Right lobe of liver (tissue), 6 donors: Measurements from ENCODE around the gene ASB2. TPM values are rescaled to one million over a fixed set of nuclear protein-coding genes. Genes with fewer than 3 reads are reported as not detected.

Source experiments
- ATAC-seq, 4 donors: fragments of 200-7000 bp; cut with Tn5 transposase; one replicate each; pipeline ENCODE4 v1.9.1; 2020; ENCODE audit warnings: mild to moderate bottlenecking in 4 of 4, moderate library complexity in 4 of 4
- DNase-seq, 3 donors: peaks; one replicate each; pipeline ENCODE4 v3.0.0-alpha.2; 2020
- H3K27ac ChIP-seq, 3 donors: fragments of 200-600 bp; one replicate each; pipeline ENCODE4 v1.8.0; 2022
- H3K27me3 ChIP-seq, 2 donors: fragments of 200-600 bp; one replicate each; pipeline ENCODE4 v1.8.0; 2022
- H3K36me3 ChIP-seq, 4 donors: fragments of 200-600 bp; sonication (generic) in 1 of 4; one replicate each; pipeline versions ENCODE4 v1.5.1 to v1.8.0; 2017 to 2022; ENCODE audit warnings: control low read depth in 1 of 4
- H3K4me1 ChIP-seq, 4 donors: fragments of 200-600 bp; sonication (generic) in 1 of 4; one replicate each; pipeline versions ENCODE4 v1.5.1 to v1.8.0; 2017 to 2022; ENCODE audit warnings: control low read depth in 1 of 4
- H3K4me3 ChIP-seq, 3 donors: fragments of 200-600 bp; one replicate each; pipeline ENCODE4 v1.8.0; 2022
- H3K9me3 ChIP-seq, 4 donors: fragments of 200-600 bp; sonication (generic) in 1 of 4; one replicate each; pipeline versions ENCODE4 v1.5.1 to v1.8.0; 2017 to 2022; ENCODE audit warnings: control low read depth in 1 of 4
- CTCF ChIP-seq, 4 donors: fragments of 200-600 bp in 3 of 4; fragments of 450-650 bp in 1 of 4; IDR thresholded peaks; one replicate each; pipeline versions ENCODE4 v1.5.1 to v1.8.0; 2016 to 2022; ENCODE audit warnings: antibody characterized with exemption in 4 of 4, mild to moderate bottlenecking in 2 of 4
- POLR2A ChIP-seq: fragments of 450-650 bp; IDR thresholded peaks from one replicate; pipeline ENCODE4 v1.6.1; 2017; ENCODE audit warnings: antibody characterized with exemption, mild to moderate bottlenecking
- WGBS: methylation state at CpG from one replicate; pipeline ENCODE4 v1.1.6; 2018; ENCODE audit warnings: low coverage, low lambda C conversion rate; ENCODE audit not compliant: insufficient coverage; ENCODE audit errors: missing lambda C conversion rate; 5-methylcytosine and 5-hydroxymethylcytosine counted together
- intact Hi-C, 2 donors: fragments of 100-400 bp; cut with DNase I; formaldehyde crosslinking; loops; one replicate each; pipeline versions ENCODE4 v1.11.2 to v1.14.1; 2022
- total RNA-seq, 6 experiments: library from RNA; depleted of rRNA in 2 of 6; stranded (reverse); fragments of >200 nt in 2 of 6; fragmentation: NEBNext Ultra II Directional in 3 of 6; extraction: Animal tissue kit (Norgen Biotek cat#: 25700) in 3 of 6; gene quantifications; one replicate each; pipeline versions ENCODE4 v1.1.0 to v1.2.4, GENCODE V29; 2016 to 2023
- donor health status: DM: no; HTN: yes; CAD: no.
- donor health status: DM: no; HTN: no; CAD: no.
- donor health status: DM: no; HTN: no; CAD: no.
- donor health status: DM: no; HTN: yes; CAD: no.
- donor health status: DM: no; HTN: yes; CAD: no.

The ASB2 gene
- total RNA-seq, 6 experiments from 2014 or later = 0.20 to 0.59 (median 0.28) TPM

GRCh38 chr14:93991649-93992048 is 15.3 kb upstream of the ASB2 start:
- no peak overlapping the region for H3K27ac ChIP-seq
- intact Hi-C loops = loop anchor here in 1 of 2 donors (10.0 kb wide), 1 partner anchor 47 kb away; no protein-coding TSS in a partner anchor
- H3K4me1 ChIP-seq = no peaks in the 10 kb centered on the region
- no peaks in the 10 kb centered on the region for H3K36me3 ChIP-seq
- ATAC-seq (no peak), DNase-seq (no peak)
- H3K4me3 ChIP-seq = no peak overlapping the region
- H3K9me3 ChIP-seq = no peaks in the 10 kb centered on the region
- H3K27me3 ChIP-seq = no peaks in the 10 kb centered on the region
- no peak for TF ChIP-seq CTCF (IDR thresholded peaks at IDR 0.05)
- TF ChIP-seq POLR2A = no peak
- 83% methylated on average over 4 of the region's 4 CpGs for WGBS

- no peak overlapping the region for H3K27ac ChIP-seq
- H3K27me3 ChIP-seq = no peaks in the 10 kb centered on the region
- no peaks in the 10 kb centered on the region for H3K4me1 ChIP-seq
- TF ChIP-seq CTCF (IDR thresholded peaks at IDR 0.05) (no peak), POLR2A (no peak)
- H3K4me3 ChIP-seq = no peak overlapping the region
- 76% methylated on average over 9 of the region's 10 CpGs for WGBS
- H3K36me3 ChIP-seq = no peaks in the 10 kb centered on the region
- no peaks in the 10 kb centered on the region for H3K9me3 ChIP-seq
- intact Hi-C loops = loop anchor here in 1 of 2 donors (10.0 kb wide), 1 partner anchor 46 kb away; no protein-coding TSS in a partner anchor
- no peak for DNase-seq
- no peak for ATAC-seq
Measured at GRCh38 chr14:93991212-93991611, 14.8 kb upstream of the ASB2 start.

- ATAC-seq = peak in 3 of 4 donors; percentile 20 to 77 (median 56)
- no peak overlapping the region for H3K4me3 ChIP-seq
- DNase-seq = no peak
- H3K36me3 ChIP-seq = no peaks in the 10 kb centered on the region
- H3K9me3 ChIP-seq = no peaks in the 10 kb centered on the region
- no peaks in the 10 kb centered on the region for H3K4me1 ChIP-seq
- intact Hi-C loops = loop anchor here in 1 of 2 donors (10.0 kb wide), 1 partner anchor 45 kb away; no protein-coding TSS in a partner anchor
- TF ChIP-seq POLR2A = no peak
- no peak for TF ChIP-seq CTCF (IDR thresholded peaks at IDR 0.05)
- 51% methylated on average over 4 of the region's 4 CpGs for WGBS
- H3K27me3 ChIP-seq = no peaks in the 10 kb centered on the region
- no peak overlapping the region for H3K27ac ChIP-seq
Measured at GRCh38 chr14:93989939-93990338, 13.6 kb upstream of the ASB2 start.

GRCh38 chr14:93987815-93988476 is 11.6 kb upstream of the ASB2 start:
- no peak for DNase-seq
- intact Hi-C loops = no loop called here
- ATAC-seq = no peak

More at GRCh38 chr14:93987815-93988476, 11.6 kb upstream of the ASB2 start:
- no peak overlapping the region for H3K4me3 ChIP-seq
- H3K27me3 ChIP-seq = no peaks in the 10 kb centered on the region
- 57% methylated on average over 3 of the region's 3 CpGs for WGBS
- no peaks in the 10 kb centered on the region for H3K36me3 ChIP-seq
- TF ChIP-seq POLR2A (no peak), CTCF (IDR thresholded peaks at IDR 0.05) (no peak)
- no peaks in the 10 kb centered on the region for H3K4me1 ChIP-seq
- H3K9me3 ChIP-seq = no peaks in the 10 kb centered on the region
- no peak overlapping the region for H3K27ac ChIP-seq
